ENCODE results near the gene C1QTNF8.

Gene C1QTNF8

GRCh38 chr16:1081734-1082265 lies 14.2 kb downstream of the C1QTNF8 start:
- H3K27ac ChIP-seq (ENCODE audit: low read depth, low read length, severe bottlenecking) = no peak overlapping the region
- H3K4me3 ChIP-seq (ENCODE audit: extremely low read depth, insufficient read depth, low read length, poor library complexity, severe bottlenecking) = no peak overlapping the region
- peaks cover 22% of the 10 kb centered on the region for H3K4me1 ChIP-seq (ENCODE audit: control insufficient read depth, insufficient read depth, low read length, poor library complexity, severe bottlenecking)
- no peaks in the 10 kb centered on the region for H3K36me3 ChIP-seq (ENCODE audit: control insufficient read depth, insufficient read depth, low read length)
- peaks cover 12% of the 10 kb centered on the region for H3K9me3 ChIP-seq (ENCODE audit: control insufficient read depth, low read length)
- WGBS, 2 experiments (ENCODE audit: insufficient coverage in 2 of 2) = 86 to 87% methylated on average over 20 to 22 of the region's 22 CpGs

DNA sequence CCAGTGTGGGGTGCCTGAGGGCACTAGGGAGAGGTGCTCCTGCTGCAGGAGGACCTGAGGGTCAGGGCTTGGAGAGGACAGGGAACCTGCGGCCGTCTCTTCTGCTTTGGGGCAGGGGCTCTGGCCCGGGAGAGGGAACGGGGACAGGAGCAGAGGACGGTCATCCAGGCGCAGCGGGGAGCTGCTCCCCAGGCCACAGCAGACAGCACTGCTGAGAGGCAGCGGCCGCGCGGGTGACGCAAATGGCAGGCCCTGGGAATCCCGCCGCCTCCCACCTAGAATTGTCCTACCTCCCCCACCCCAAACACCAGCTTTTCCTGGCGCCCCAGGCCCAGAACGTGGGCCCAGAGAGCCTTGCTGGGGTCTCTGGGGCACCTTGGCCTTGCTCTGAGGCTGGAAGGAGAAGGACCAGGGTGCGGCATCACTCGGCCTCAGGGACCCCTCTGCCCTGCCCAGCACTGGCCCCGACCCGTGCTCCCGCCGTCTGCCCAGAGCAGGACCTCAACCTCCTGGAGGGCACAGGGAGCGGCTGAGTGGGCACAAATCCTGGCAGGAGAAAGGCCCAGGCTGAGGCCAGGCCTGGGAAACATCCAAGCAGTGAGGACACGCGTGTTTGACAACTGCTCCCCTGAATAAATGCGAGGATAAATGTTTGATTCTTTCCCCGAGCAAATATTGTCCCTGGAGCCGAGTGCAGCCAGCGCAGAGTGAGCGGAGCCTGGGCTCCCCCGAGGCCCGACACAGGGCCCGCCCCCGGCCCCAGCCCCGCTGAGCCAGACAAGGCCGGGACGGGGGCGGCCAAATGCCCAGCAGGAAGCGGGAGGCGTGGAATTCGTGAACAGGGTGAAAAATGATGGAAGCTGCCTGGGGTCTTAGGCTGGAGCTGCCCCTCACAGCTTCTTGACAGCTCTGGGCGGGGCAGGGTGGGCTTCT lies 15.0 kb downstream of the C1QTNF8 start:
- peaks cover 25% of the 10 kb centered on the region for H3K4me1 ChIP-seq (ENCODE audit: control insufficient read depth, insufficient read depth, low read length, poor library complexity, severe bottlenecking)
- H3K36me3 ChIP-seq (ENCODE audit: control insufficient read depth, insufficient read depth, low read length) = no peaks in the 10 kb centered on the region
- no peak overlapping the region for H3K27ac ChIP-seq (ENCODE audit: low read depth, low read length, severe bottlenecking)
- 57 to 62% methylated on average over 30 to 39 of the region's 42 CpGs for WGBS, 2 experiments (ENCODE audit: insufficient coverage in 2 of 2)
- H3K9me3 ChIP-seq (ENCODE audit: control insufficient read depth, low read length) = peaks cover 12% of the 10 kb centered on the region
- H3K4me3 ChIP-seq (ENCODE audit: extremely low read depth, insufficient read depth, low read length, poor library complexity, severe bottlenecking) = no peak overlapping the region

DNA sequence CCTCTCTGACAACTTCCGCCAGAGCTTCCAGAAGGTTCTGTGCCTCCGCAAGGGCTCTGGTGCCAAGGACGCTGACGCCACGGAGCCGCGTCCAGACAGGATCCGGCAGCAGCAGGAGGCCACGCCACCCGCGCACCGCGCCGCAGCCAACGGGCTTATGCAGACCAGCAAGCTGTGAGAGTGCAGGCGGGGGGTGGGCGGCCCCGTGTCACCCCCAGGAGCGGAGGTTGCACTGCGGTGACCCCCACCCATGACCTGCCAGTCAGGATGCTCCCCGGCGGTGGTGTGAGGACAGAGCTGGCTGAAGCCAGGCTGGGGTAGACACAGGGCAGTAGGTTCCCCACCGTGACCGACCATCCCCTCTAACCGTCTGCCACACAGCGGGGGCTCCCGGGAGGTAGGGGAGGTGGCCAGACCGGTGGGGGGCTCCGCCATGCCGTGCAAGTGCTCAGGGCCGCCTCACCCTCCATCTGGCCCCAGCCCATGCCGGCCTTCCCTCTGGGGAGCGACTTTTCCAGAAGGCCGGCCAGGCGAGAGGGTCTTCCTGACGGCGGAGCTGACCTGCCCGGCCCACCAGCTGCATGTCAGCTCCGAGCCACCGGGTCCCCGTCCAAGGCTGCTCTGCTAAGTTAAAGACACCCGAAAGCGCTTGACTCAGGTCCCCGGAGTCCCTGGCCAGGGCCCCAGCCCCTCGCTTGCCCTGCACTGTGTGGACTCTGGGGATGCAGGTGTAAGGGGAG lies 16.1 kb downstream of the C1QTNF8 start:
- H3K36me3 ChIP-seq (ENCODE audit: control insufficient read depth, insufficient read depth, low read length) = no peaks in the 10 kb centered on the region
- no peak overlapping the region for H3K4me3 ChIP-seq (ENCODE audit: extremely low read depth, insufficient read depth, low read length, poor library complexity, severe bottlenecking)
- peaks cover 25% of the 10 kb centered on the region for H3K4me1 ChIP-seq (ENCODE audit: control insufficient read depth, insufficient read depth, low read length, poor library complexity, severe bottlenecking)
- H3K9me3 ChIP-seq (ENCODE audit: control insufficient read depth, low read length) = peaks cover 5% of the 10 kb centered on the region
- 90 to 91% methylated on average over 30 to 33 of the region's 45 CpGs for WGBS, 2 experiments (ENCODE audit: insufficient coverage in 2 of 2)
- no peak overlapping the region for H3K27ac ChIP-seq (ENCODE audit: low read depth, low read length, severe bottlenecking)

DNA sequence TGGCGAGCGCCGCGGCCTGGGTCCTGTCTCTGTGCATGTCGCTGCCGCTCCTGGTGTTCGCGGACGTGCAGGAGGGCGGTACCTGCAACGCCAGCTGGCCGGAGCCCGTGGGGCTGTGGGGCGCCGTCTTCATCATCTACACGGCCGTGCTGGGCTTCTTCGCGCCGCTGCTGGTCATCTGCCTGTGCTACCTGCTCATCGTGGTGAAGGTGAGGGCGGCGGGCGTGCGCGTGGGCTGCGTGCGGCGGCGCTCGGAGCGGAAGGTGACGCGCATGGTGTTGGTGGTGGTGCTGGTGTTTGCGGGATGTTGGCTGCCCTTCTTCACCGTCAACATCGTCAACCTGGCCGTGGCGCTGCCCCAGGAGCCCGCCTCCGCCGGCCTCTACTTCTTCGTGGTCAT lies 16.7 kb downstream of the C1QTNF8 start:
- Histone ChIP-seq H3K4me3 (ENCODE audit: extremely low read depth, insufficient read depth, low read length, poor library complexity, severe bottlenecking) (no peak overlapping the region), H3K4me1 (ENCODE audit: control insufficient read depth, insufficient read depth, low read length, poor library complexity, severe bottlenecking) (peaks cover 25% of the 10 kb centered on the region), H3K9me3 (ENCODE audit: control insufficient read depth, low read length) (no peaks in the 10 kb centered on the region), H3K36me3 (ENCODE audit: control insufficient read depth, insufficient read depth, low read length) (no peaks in the 10 kb centered on the region), H3K27ac (ENCODE audit: low read depth, low read length, severe bottlenecking) (no peak overlapping the region)
- 96% methylated on average over 27 to 43 of the region's 43 CpGs for WGBS, 2 experiments (ENCODE audit: insufficient coverage in 2 of 2)

DNA sequence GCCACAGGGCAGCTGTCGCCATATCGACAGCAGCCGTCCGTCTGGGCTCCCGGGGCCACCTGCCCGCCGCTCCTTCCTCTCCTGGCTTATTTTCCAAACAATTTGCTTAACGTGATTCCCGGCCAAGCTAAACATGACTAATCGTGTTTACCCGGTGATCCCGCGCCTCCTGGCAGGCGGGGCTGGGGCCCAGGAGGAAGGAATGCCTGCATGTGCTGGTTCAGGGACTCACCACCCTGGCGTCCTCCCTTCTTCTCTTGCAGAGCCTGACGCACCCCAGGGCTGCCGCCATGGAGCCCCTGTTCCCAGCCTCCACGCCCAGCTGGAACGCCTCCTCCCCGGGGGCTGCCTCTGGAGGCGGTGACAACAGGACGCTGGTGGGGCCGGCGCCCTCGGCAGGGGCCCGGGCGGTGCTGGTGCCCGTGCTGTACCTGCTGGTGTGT lies 17.4 kb downstream of the C1QTNF8 start:
- Histone ChIP-seq H3K27ac (ENCODE audit: low read depth, low read length, severe bottlenecking) (no peak overlapping the region), H3K4me1 (ENCODE audit: control insufficient read depth, insufficient read depth, low read length, poor library complexity, severe bottlenecking) (peaks cover 25% of the 10 kb centered on the region), H3K9me3 (ENCODE audit: control insufficient read depth, low read length) (no peaks in the 10 kb centered on the region), H3K4me3 (ENCODE audit: extremely low read depth, insufficient read depth, low read length, poor library complexity, severe bottlenecking) (no peak overlapping the region), H3K36me3 (ENCODE audit: control insufficient read depth, insufficient read depth, low read length) (no peaks in the 10 kb centered on the region)
- WGBS, 2 experiments (ENCODE audit: insufficient coverage in 2 of 2) = 85 to 90% methylated on average over 25 to 28 of the region's 28 CpGs

- Histone ChIP-seq H3K9me3 (ENCODE audit: control insufficient read depth, low read length) (no peaks in the 10 kb centered on the region), H3K27ac (ENCODE audit: low read depth, low read length, severe bottlenecking) (no peak overlapping the region), H3K4me1 (ENCODE audit: control insufficient read depth, insufficient read depth, low read length, poor library complexity, severe bottlenecking) (peaks cover 25% of the 10 kb centered on the region), H3K4me3 (ENCODE audit: extremely low read depth, insufficient read depth, low read length, poor library complexity, severe bottlenecking) (no peak overlapping the region), H3K36me3 (ENCODE audit: control insufficient read depth, insufficient read depth, low read length) (no peaks in the 10 kb centered on the region)
- 91 to 95% methylated on average over 20 to 27 of the region's 36 CpGs for WGBS, 2 experiments (ENCODE audit: insufficient coverage in 2 of 2)
Measured at GRCh38 chr16:1077877-1078578, 18.0 kb downstream of the C1QTNF8 start.

GRCh38 chr16:1076801-1077576 lies 19.1 kb downstream of the C1QTNF8 start:
- no peaks in the 10 kb centered on the region for H3K36me3 ChIP-seq (ENCODE audit: control insufficient read depth, insufficient read depth, low read length)
- no peak overlapping the region for H3K27ac ChIP-seq (ENCODE audit: low read depth, low read length, severe bottlenecking)
- H3K4me3 ChIP-seq (ENCODE audit: extremely low read depth, insufficient read depth, low read length, poor library complexity, severe bottlenecking) = no peak overlapping the region
- WGBS, 2 experiments (ENCODE audit: insufficient coverage in 2 of 2) = 66 to 69% methylated on average over 13 to 14 of the region's 16 CpGs
- peaks cover 18% of the 10 kb centered on the region for H3K4me1 ChIP-seq (ENCODE audit: control insufficient read depth, insufficient read depth, low read length, poor library complexity, severe bottlenecking)
- H3K9me3 ChIP-seq (ENCODE audit: control insufficient read depth, low read length) = no peaks in the 10 kb centered on the region

DNA sequence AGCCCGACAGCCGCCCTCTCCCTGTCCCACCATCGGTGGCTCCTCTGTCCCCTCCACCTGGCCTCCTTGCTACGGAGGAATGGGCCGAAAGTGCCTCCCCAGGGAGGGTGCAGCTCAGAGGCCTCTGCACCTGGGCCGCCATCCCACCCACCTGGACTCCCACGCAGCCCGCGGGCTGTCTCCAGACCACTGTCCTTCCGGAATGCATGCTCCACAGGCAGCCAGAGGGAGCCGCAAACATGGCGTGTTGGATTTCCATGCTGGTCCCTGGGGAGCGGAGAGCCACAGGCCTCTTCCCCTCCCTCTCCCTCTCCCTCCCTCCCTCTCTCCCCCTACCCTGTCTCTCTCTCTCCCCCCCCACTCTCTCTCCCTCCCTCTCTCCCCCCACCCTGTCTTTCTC lies 20.5 kb downstream of the C1QTNF8 start:
- Histone ChIP-seq H3K27ac (ENCODE audit: low read depth, low read length, severe bottlenecking) (no peak overlapping the region), H3K4me3 (ENCODE audit: extremely low read depth, insufficient read depth, low read length, poor library complexity, severe bottlenecking) (no peak overlapping the region), H3K9me3 (ENCODE audit: control insufficient read depth, low read length) (no peaks in the 10 kb centered on the region), H3K4me1 (ENCODE audit: control insufficient read depth, insufficient read depth, low read length, poor library complexity, severe bottlenecking) (peaks cover 8% of the 10 kb centered on the region), H3K36me3 (ENCODE audit: control insufficient read depth, insufficient read depth, low read length) (no peaks in the 10 kb centered on the region)
- WGBS, 2 experiments (ENCODE audit: insufficient coverage in 2 of 2) = 83 to 84% methylated on average over 8 to 9 of the region's 13 CpGs

DNA sequence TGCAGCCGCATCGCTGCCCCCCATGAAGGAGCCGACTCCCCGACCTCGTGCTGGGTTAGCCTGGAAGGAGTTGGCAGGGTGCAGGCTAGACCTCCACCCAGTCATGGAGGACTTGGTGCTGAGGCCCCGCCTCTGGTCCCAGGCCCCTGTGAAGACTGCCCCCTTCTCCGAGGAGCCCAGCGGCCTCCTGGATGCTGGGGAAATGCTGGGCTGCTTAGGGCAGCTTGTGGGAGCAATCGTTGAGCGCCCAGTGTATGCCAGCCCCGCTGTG lies 21.7 kb downstream of the C1QTNF8 start:
- no peak overlapping the region for H3K4me3 ChIP-seq (ENCODE audit: extremely low read depth, insufficient read depth, low read length, poor library complexity, severe bottlenecking)
- peaks cover 8% of the 10 kb centered on the region for H3K4me1 ChIP-seq (ENCODE audit: control insufficient read depth, insufficient read depth, low read length, poor library complexity, severe bottlenecking)
- WGBS, 2 experiments (ENCODE audit: insufficient coverage in 2 of 2) = 68 to 79% methylated on average over 10 to 11 of the region's 11 CpGs
- no peak overlapping the region for H3K27ac ChIP-seq (ENCODE audit: low read depth, low read length, severe bottlenecking)
- H3K9me3 ChIP-seq (ENCODE audit: control insufficient read depth, low read length) = no peaks in the 10 kb centered on the region
- H3K36me3 ChIP-seq (ENCODE audit: control insufficient read depth, insufficient read depth, low read length) = no peaks in the 10 kb centered on the region
